CD4-positive, alpha-beta T cell (primary cell): ENCODE results near the gene TMEM141. TPM values are rescaled to one million over a fixed set of nuclear protein-coding genes. Genes with fewer than 3 reads are reported as not detected.

Experiments used
- ATAC-seq: fragments of 200-7000 bp; cut with Tn5 transposase; one replicate; pipeline ENCODE4 v1.10.0; 2022; ENCODE audit warnings: mild to moderate bottlenecking; ENCODE audit not compliant: poor library complexity
- CTCF ChIA-PET: fragments of 350-600 bp; sonication (Branson Sonifier 250); formaldehyde crosslinking; loops from one replicate; lab custom pipeline; 2021; ENCODE audit warnings: antibody characterized with exemption, inconsistent platforms; lab: Charles Lee
- POLR2A ChIA-PET: fragments of 350-600 bp; sonication (Branson Sonifier 250); formaldehyde crosslinking; loops from one replicate; lab custom pipeline; 2021; ENCODE audit warnings: antibody characterized with exemption, inconsistent platforms; lab: Charles Lee
- DNase-seq, 14 experiments: peaks; one replicate each; pipeline ENCODE4 v3.0.0-alpha.2; 2013 to 2020; ENCODE audit warnings: mixed read lengths in 2 of 14
- H3K27ac ChIP-seq, 2 donors: one replicate each; pipeline versions ENCODE4 v1.5.1 to v1.7.0; 2013; ENCODE audit warnings: low read length in 2 of 2, low read depth in 1 of 2, mild to moderate bottlenecking in 1 of 2
- H3K27me3 ChIP-seq, 2 experiments: 1 replicate in 1 of 2; 2 replicates in 1 of 2; pipeline versions ENCODE4 v1.6.1 to v1.7.0; 2013; ENCODE audit warnings: low read length in 2 of 2, control low read depth in 1 of 2, mild to moderate bottlenecking in 1 of 2, moderate library complexity in 1 of 2; ENCODE audit not compliant: insufficient read depth in 2 of 2, control insufficient read depth in 1 of 2
- H3K36me3 ChIP-seq: one replicate; pipeline ENCODE4 v1.6.1; 2013; ENCODE audit warnings: low read length, control low read depth; ENCODE audit not compliant: insufficient read depth
- H3K4me1 ChIP-seq: one replicate; pipeline ENCODE4 v1.6.1; 2013; ENCODE audit warnings: low read length, control low read depth; ENCODE audit not compliant: insufficient read depth
- H3K4me3 ChIP-seq: one replicate; pipeline ENCODE4 v1.5.1; 2013; ENCODE audit warnings: mild to moderate bottlenecking, low read length, moderate library complexity
- H3K9me3 ChIP-seq, 2 experiments: 1 replicate in 1 of 2; 2 replicates in 1 of 2; pipeline versions ENCODE4 v1.6.1 to v1.7.0; 2013; ENCODE audit warnings: low read length in 2 of 2, mild to moderate bottlenecking in 2 of 2, control low read depth in 1 of 2, moderate library complexity in 1 of 2; ENCODE audit not compliant: control insufficient read depth in 1 of 2, insufficient read depth in 1 of 2
- H3K27ac Mint-ChIP-seq: one replicate; pipeline ENCODE4 v1.8.0; 2020; ENCODE audit warnings: mixed read lengths
- H3K27me3 Mint-ChIP-seq: one replicate; pipeline ENCODE4 v1.8.0; 2021; ENCODE audit warnings: mixed read lengths
- H3K36me3 Mint-ChIP-seq: one replicate; pipeline ENCODE4 v1.8.0; 2021; ENCODE audit warnings: low read depth, mixed read lengths
- H3K4me1 Mint-ChIP-seq: one replicate; pipeline ENCODE4 v1.8.0; 2021; ENCODE audit warnings: low read depth, mixed read lengths
- H3K4me3 Mint-ChIP-seq: one replicate; pipeline ENCODE4 v1.8.0; 2020; ENCODE audit warnings: mild to moderate bottlenecking, mixed read lengths
- H3K9me3 Mint-ChIP-seq: one replicate; pipeline ENCODE4 v1.8.0; 2020; ENCODE audit warnings: mixed read lengths
- intact Hi-C, 2 experiments: fragments of 100-400 bp; cut with DNase I in 1 of 2; cut with micrococcal nuclease in 1 of 2; formaldehyde crosslinking; loops; one replicate each; pipeline versions ENCODE4 v1.15.1 to v1.9.0; 2023 to 2025; cut with DNase I, micrococcal nuclease
- total RNA-seq, 174 experiments: library from RNA in 2 of 174; stranded (reverse) in 2 of 174; gene quantifications; one replicate each; pipeline ENCODE4 v1.2.3 and lab custom pipeline; 2021 to 2026
- TF ChIP-seq, protein P1 (sequence below): fragments of 200-600 bp; IDR thresholded peaks from one replicate; pipeline ENCODE4 v1.8.0; 2022; ENCODE audit warnings: antibody characterized with exemption, mild to moderate bottlenecking

Gene TMEM141
- total RNA-seq, 2 experiments from 2014 or later: 14.6 to 17.1 TPM

DNA sequence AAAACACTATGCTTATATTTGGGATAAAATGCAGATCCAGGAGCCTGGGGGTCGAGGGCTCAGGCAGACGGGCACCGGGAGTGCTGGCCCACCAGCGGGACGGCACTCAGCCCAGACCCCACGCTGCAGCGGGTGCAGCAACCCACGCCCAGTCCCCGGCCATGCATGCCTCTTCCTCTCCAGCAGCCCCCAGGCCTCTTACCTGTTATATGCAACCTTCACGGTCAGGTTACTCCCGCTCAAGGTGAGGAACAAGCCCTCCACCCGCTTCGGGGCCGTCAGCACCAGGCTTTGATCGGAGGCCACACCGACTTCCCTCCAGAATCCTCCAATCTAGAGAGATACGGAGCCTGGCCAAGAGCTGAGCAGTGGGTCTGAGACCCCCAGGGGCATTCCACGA lies 34.3 kb upstream of the TMEM141 start:
- ChIA-PET POLR2A (no interaction called here), CTCF (no interaction called here)
- peaks cover 0 to 3% of the 10 kb centered on the region in 2 experiments for H3K27me3 ChIP-seq
- TF ChIP-seq, protein P1, sequence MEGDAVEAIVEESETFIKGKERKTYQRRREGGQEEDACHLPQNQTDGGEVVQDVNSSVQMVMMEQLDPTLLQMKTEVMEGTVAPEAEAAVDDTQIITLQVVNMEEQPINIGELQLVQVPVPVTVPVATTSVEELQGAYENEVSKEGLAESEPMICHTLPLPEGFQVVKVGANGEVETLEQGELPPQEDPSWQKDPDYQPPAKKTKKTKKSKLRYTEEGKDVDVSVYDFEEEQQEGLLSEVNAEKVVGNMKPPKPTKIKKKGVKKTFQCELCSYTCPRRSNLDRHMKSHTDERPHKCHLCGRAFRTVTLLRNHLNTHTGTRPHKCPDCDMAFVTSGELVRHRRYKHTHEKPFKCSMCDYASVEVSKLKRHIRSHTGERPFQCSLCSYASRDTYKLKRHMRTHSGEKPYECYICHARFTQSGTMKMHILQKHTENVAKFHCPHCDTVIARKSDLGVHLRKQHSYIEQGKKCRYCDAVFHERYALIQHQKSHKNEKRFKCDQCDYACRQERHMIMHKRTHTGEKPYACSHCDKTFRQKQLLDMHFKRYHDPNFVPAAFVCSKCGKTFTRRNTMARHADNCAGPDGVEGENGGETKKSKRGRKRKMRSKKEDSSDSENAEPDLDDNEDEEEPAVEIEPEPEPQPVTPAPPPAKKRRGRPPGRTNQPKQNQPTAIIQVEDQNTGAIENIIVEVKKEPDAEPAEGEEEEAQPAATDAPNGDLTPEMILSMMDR: no peak
- no peaks in the 10 kb centered on the region for H3K4me1 ChIP-seq
- no peaks in the 10 kb centered on the region for H3K36me3 ChIP-seq
- DNase-seq (peak in 1 of 14 experiments; percentile 23), ATAC-seq (no peak)
- H3K4me3 Mint-ChIP-seq: no peak overlapping the region
- no peak overlapping the region for H3K27ac Mint-ChIP-seq
- peaks cover 6% of the 10 kb centered on the region for H3K9me3 Mint-ChIP-seq
- peaks cover 10 to 53% of the 10 kb centered on the region in 2 experiments for H3K9me3 ChIP-seq
- H3K4me1 Mint-ChIP-seq: no peaks in the 10 kb centered on the region
- no peaks in the 10 kb centered on the region for H3K36me3 Mint-ChIP-seq
- H3K27ac ChIP-seq: no peak overlapping the region
- H3K4me3 ChIP-seq: no peak overlapping the region
- peaks cover 30% of the 10 kb centered on the region for H3K27me3 Mint-ChIP-seq
- intact Hi-C loops: no loop called here

DNA sequence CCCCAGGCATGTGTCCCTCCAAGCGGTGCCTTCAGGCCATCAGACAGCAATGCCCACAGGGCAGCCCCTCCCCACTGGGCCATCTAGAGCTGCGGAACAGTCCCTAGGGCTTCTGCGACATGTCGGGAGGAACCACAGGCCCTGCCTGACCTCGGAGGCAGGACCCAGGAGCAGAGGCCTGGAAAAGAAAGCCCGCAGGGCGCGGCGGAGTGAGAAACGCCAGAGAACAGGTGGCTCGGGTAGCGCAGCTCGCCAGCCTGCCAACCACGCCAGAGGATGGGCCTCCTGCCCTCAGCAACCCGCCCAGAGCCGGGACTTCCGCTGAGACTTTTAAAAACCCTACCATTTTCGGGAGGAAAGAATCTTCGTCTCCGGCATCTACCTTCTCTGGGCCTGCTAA lies 33.8 kb upstream of the TMEM141 start:
- POLR2A ChIA-PET: no interaction called here
- CTCF ChIA-PET: interaction anchor here (1.2 kb wide), 1 partner anchor 272 kb away, joined by 3 read pairs; no protein-coding TSS in a partner anchor
- ATAC-seq: no peak

DNA sequence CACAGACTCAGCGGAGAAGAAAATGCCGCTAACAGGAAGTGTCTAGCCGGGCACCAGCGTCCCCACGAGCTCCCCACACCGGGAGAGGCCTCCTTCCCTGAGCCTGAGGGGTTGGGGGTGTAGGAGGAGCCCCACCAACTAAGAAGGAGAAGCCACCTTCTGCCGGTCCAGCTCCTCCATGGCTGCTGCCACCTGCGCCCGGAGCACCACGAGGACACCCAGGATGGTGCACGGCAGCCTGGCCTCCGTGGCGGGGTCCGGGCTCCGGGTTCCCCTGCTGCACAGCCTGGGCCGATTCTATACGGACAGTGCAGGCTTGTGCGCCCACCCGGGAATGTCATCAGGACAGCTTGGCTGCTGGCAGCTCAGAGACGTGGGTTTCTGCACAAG lies 33.4 kb upstream of the TMEM141 start:
- no peaks in the 10 kb centered on the region for H3K4me1 ChIP-seq
- ATAC-seq (no peak), DNase-seq (peak in 2 of 14 experiments; percentile 2 to 14)
- peaks cover 0 to 3% of the 10 kb centered on the region in 2 experiments for H3K27me3 ChIP-seq
- no peaks in the 10 kb centered on the region for H3K4me1 Mint-ChIP-seq
- peaks cover 4 to 51% of the 10 kb centered on the region in 2 experiments for H3K9me3 ChIP-seq
- intact Hi-C loops: no loop called here
- no peak overlapping the region for H3K4me3 Mint-ChIP-seq
- ChIA-PET CTCF (interaction anchor here (1.2 kb wide), 1 partner anchor 271 kb away, joined by 3 read pairs; no protein-coding TSS in a partner anchor), POLR2A (no interaction called here)
- no peaks in the 10 kb centered on the region for H3K36me3 Mint-ChIP-seq
- peaks cover 24% of the 10 kb centered on the region for H3K27me3 Mint-ChIP-seq
- H3K9me3 Mint-ChIP-seq: no peaks in the 10 kb centered on the region
- no peaks in the 10 kb centered on the region for H3K36me3 ChIP-seq
- TF ChIP-seq, protein P1: no peak
- H3K27ac Mint-ChIP-seq: no peak overlapping the region
- H3K4me3 ChIP-seq: no peak overlapping the region
- H3K27ac ChIP-seq: no peak overlapping the region

More for the DNA sequence above, 33.8 kb upstream of the TMEM141 start:
- H3K4me3 Mint-ChIP-seq: no peak overlapping the region
- peaks cover 4% of the 10 kb centered on the region for H3K9me3 Mint-ChIP-seq
- TF ChIP-seq, protein P1: no peak
- no peaks in the 10 kb centered on the region for H3K36me3 Mint-ChIP-seq
- no peaks in the 10 kb centered on the region for H3K4me1 Mint-ChIP-seq
- Histone ChIP-seq H3K36me3 (no peaks in the 10 kb centered on the region), H3K27me3 (peaks cover 0 to 3% of the 10 kb centered on the region in 2 experiments), H3K9me3 (peaks cover 8 to 52% of the 10 kb centered on the region in 2 experiments), H3K4me1 (no peaks in the 10 kb centered on the region), H3K27ac (no peak overlapping the region), H3K4me3 (no peak overlapping the region)
- intact Hi-C loops: no loop called here
- H3K27me3 Mint-ChIP-seq: peaks cover 28% of the 10 kb centered on the region
- no peak overlapping the region for H3K27ac Mint-ChIP-seq
- peak in 1 of 14 experiments; percentile 3 for DNase-seq
